SK-N-SH (cell line): ENCODE results near the gene PROX1.

Experiments used
- GABPA ChIP-seq: IDR thresholded peaks from 2 replicates; pipeline ENCODE4 v1.4.0; 2012; ENCODE audit warnings: low read depth, mild to moderate bottlenecking
- SIN3A ChIP-seq: IDR thresholded peaks from 2 replicates; pipeline ENCODE4 v1.6.1; 2012; ENCODE audit warnings: low read depth, mild to moderate bottlenecking, low read length, moderate library complexity, borderline replicate concordance
- TF ChIP-seq, protein P1 (sequence below): fragments of 200-600 bp; sonication (generic); IDR thresholded peaks from 2 replicates; pipeline ENCODE4 v1.6.1; 2017; ENCODE audit warnings: antibody characterized with exemption, mild to moderate bottlenecking, moderate library complexity

DNA sequence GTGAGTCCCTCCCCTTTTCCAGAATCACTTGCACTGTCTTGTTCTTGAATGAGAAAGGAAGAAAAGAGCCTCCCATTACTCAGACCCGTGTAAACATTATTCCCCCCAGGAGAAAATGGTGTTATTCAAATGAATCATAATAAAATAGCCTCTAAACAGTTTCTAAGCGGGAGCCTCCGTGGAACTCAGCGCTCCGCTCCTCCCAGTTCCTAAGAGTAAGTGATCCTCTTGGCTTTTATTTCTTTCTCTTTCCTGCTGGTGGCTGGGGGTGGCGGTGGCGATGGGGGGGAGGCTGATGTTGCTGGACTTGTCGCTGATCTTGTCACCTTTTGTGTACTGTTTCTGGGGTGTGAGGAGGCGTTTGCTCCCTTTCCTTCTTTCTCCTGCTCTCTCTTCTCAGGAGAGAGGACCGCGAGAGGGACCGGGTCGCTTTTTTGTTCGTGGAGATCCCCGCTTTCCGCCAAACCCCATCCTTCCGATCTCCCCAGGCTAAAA lies 781 bp downstream of the PROX1 start:
- TF ChIP-seq, protein P1, sequence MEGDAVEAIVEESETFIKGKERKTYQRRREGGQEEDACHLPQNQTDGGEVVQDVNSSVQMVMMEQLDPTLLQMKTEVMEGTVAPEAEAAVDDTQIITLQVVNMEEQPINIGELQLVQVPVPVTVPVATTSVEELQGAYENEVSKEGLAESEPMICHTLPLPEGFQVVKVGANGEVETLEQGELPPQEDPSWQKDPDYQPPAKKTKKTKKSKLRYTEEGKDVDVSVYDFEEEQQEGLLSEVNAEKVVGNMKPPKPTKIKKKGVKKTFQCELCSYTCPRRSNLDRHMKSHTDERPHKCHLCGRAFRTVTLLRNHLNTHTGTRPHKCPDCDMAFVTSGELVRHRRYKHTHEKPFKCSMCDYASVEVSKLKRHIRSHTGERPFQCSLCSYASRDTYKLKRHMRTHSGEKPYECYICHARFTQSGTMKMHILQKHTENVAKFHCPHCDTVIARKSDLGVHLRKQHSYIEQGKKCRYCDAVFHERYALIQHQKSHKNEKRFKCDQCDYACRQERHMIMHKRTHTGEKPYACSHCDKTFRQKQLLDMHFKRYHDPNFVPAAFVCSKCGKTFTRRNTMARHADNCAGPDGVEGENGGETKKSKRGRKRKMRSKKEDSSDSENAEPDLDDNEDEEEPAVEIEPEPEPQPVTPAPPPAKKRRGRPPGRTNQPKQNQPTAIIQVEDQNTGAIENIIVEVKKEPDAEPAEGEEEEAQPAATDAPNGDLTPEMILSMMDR = no peak
- TF ChIP-seq GABPA = no peak
- no peak for TF ChIP-seq SIN3A
